B cell (primary cell): ENCODE results near the gene WDFY4. TPM values are rescaled to one million over a fixed set of nuclear protein-coding genes. Genes with fewer than 3 reads are reported as not detected.

ENCODE experiments used
- ATAC-seq: fragments of 200-7000 bp; cut with Tn5 transposase; one replicate; pipeline ENCODE4 v1.10.0; 2021; ENCODE audit warnings: low read depth, mild to moderate bottlenecking, moderate number of reproducible peaks, moderate library complexity
- CTCF ChIA-PET: fragments of 350-600 bp; sonication (Branson Sonifier 250); formaldehyde crosslinking; loops from one replicate; lab custom pipeline; 2021; ENCODE audit warnings: antibody characterized with exemption, inconsistent platforms; lab: Charles Lee
- POLR2A ChIA-PET: fragments of 350-600 bp; sonication (Branson Sonifier 250); formaldehyde crosslinking; loops from one replicate; lab custom pipeline; 2021; ENCODE audit warnings: antibody characterized with exemption; lab: Charles Lee
- DNase-seq: peaks from one replicate; pipeline ENCODE4 v3.0.0; 2013
- H2AFZ ChIP-seq: 2 replicates; pipeline ENCODE4 v1.6.1; 2012; ENCODE audit warnings: mild to moderate bottlenecking, low read depth, low read length; ENCODE audit not compliant: insufficient read depth, poor library complexity, severe bottlenecking
- H3K27ac ChIP-seq, 2 donors: 1 replicate in 1 of 2; 2 replicates in 1 of 2; pipeline ENCODE4 v1.5.1; 2012 to 2013; ENCODE audit warnings: low read length in 2 of 2, mild to moderate bottlenecking in 2 of 2, moderate library complexity in 1 of 2
- H3K27me3 ChIP-seq, 4 experiments: fragments of 200-600 bp in 1 of 4; sonication (generic) in 1 of 4; replicated peaks in 1 of 4; 1 replicate in 2 of 4; 2 replicates in 2 of 4; pipeline versions ENCODE4 v1.6.1 to v1.7.0; 2013 to 2016; ENCODE audit warnings: low read length in 3 of 4, mild to moderate bottlenecking in 2 of 4, mixed read lengths in 1 of 4, moderate library complexity in 1 of 4; ENCODE audit not compliant: insufficient read depth in 4 of 4, control insufficient read depth in 3 of 4; ENCODE audit errors: control extremely low read depth in 1 of 4
- H3K36me3 ChIP-seq, 2 experiments: replicated peaks in 1 of 2; 1 replicate in 1 of 2; 2 replicates in 1 of 2; pipeline versions ENCODE4 v1.6.1 to v1.7.1; 2013; ENCODE audit warnings: low read length in 1 of 2; ENCODE audit not compliant: insufficient read depth in 2 of 2, control insufficient read depth in 1 of 2; ENCODE audit errors: control extremely low read depth in 1 of 2, extremely low read depth in 1 of 2
- H3K4me1 ChIP-seq, 2 donors: fragments of 200-600 bp in 1 of 2; sonication (generic) in 1 of 2; 1 replicate in 1 of 2; 2 replicates in 1 of 2; pipeline versions ENCODE4 v1.5.1 to v1.6.1; 2013 to 2017; ENCODE audit warnings: low read length in 2 of 2; ENCODE audit not compliant: control insufficient read depth in 2 of 2, insufficient read depth in 2 of 2
- H3K4me2 ChIP-seq: replicated peaks from 2 replicates; pipeline ENCODE3; 2012; ENCODE audit warnings: mild to moderate bottlenecking, low read depth, low read length; ENCODE audit not compliant: poor library complexity, severe bottlenecking
- H3K4me3 ChIP-seq, 5 experiments: fragments of 200-600 bp in 1 of 5; sonication (generic) in 1 of 5; 1 replicate in 3 of 5; 2 replicates in 2 of 5; pipeline versions ENCODE4 v1.5.1 to v1.7.0; 2011 to 2016; ENCODE audit warnings: low read length in 4 of 5, mild to moderate bottlenecking in 4 of 5, low read depth in 2 of 5, control low read depth in 1 of 5, moderate library complexity in 1 of 5; ENCODE audit not compliant: insufficient read depth in 1 of 5; ENCODE audit errors: control extremely low read depth in 1 of 5, extremely low read depth in 1 of 5
- H3K79me2 ChIP-seq: fragments of 200-600 bp; sonication (generic); one replicate; pipeline ENCODE4 v1.6.0; 2016; ENCODE audit warnings: low read length; ENCODE audit not compliant: control insufficient read depth, insufficient read depth
- H3K9ac ChIP-seq: fragments of 200-600 bp; sonication (generic); 2 replicates; pipeline ENCODE4 v1.6.1; 2017; ENCODE audit warnings: mild to moderate bottlenecking, low read length, moderate library complexity
- H3K9me3 ChIP-seq, 3 donors: one replicate each; pipeline versions ENCODE4 v1.6.1 to v1.7.1; 2013; ENCODE audit warnings: low read length in 2 of 3; ENCODE audit not compliant: control insufficient read depth in 2 of 3, insufficient read depth in 1 of 3; ENCODE audit errors: control extremely low read depth in 1 of 3
- H4K20me1 ChIP-seq: 2 replicates; pipeline ENCODE4 v1.6.0; 2012; ENCODE audit warnings: mild to moderate bottlenecking, low read length; ENCODE audit not compliant: insufficient read depth, control insufficient read depth, poor library complexity, severe bottlenecking
- H3K27ac Mint-ChIP-seq: one replicate; pipeline ENCODE4 v1.8.0; 2021; ENCODE audit warnings: mixed read lengths
- H3K27me3 Mint-ChIP-seq: one replicate; pipeline ENCODE4 v1.8.0; 2021; ENCODE audit warnings: mixed read lengths
- H3K4me1 Mint-ChIP-seq: one replicate; pipeline ENCODE4 v1.8.0; 2021; ENCODE audit warnings: mixed read lengths
- H3K4me3 Mint-ChIP-seq: one replicate; pipeline ENCODE4 v1.8.0; 2021; ENCODE audit warnings: mixed read lengths
- H3K9me3 Mint-ChIP-seq: one replicate; pipeline ENCODE4 v1.8.0; 2022; ENCODE audit warnings: mixed read lengths; ENCODE audit not compliant: insufficient read depth
- CTCF ChIP-seq: fragments of 200-600 bp; IDR thresholded peaks from one replicate; pipeline ENCODE4 v1.8.0; 2022; ENCODE audit warnings: antibody characterized with exemption, mild to moderate bottlenecking
- EZH2 ChIP-seq: IDR thresholded peaks from 2 replicates; pipeline ENCODE4 v1.6.1; 2012; ENCODE audit warnings: borderline replicate concordance, low read depth, mild to moderate bottlenecking, moderate library complexity, low read length; ENCODE audit not compliant: insufficient read depth, poor library complexity, severe bottlenecking
- WGBS: methylation state at CpG from one replicate; pipeline ENCODE4 v1.1.5; 2013; ENCODE audit warnings: missing lambda C conversion rate; ENCODE audit not compliant: insufficient coverage; 5-methylcytosine and 5-hydroxymethylcytosine counted together
- intact Hi-C: fragments of 100-400 bp; cut with micrococcal nuclease; formaldehyde crosslinking; loops from one replicate; pipeline ENCODE4 v1.10.0; 2022
- polyA plus RNA-seq: library from polyadenylated mRNA; depleted of rRNA; stranded (reverse); fragments of >200 nt; gene quantifications from 2 replicates; pipeline ENCODE4 v1.2.3, GENCODE V29; 2012
- total RNA-seq, 2 donors: library from RNA; stranded (reverse); fragments of 120-200 nt in 1 of 2; gene quantifications; 1 replicate in 1 of 2; 2 replicates in 1 of 2; pipeline versions ENCODE4 v1.2.3 to v1.2.4, GENCODE V29; 2013 to 2022

Gene WDFY4
- total and polyA plus RNA-seq, 2 donors (not counting 1 experiment from before 2014, with no cell fraction given): 262 to 560 TPM

DNA sequence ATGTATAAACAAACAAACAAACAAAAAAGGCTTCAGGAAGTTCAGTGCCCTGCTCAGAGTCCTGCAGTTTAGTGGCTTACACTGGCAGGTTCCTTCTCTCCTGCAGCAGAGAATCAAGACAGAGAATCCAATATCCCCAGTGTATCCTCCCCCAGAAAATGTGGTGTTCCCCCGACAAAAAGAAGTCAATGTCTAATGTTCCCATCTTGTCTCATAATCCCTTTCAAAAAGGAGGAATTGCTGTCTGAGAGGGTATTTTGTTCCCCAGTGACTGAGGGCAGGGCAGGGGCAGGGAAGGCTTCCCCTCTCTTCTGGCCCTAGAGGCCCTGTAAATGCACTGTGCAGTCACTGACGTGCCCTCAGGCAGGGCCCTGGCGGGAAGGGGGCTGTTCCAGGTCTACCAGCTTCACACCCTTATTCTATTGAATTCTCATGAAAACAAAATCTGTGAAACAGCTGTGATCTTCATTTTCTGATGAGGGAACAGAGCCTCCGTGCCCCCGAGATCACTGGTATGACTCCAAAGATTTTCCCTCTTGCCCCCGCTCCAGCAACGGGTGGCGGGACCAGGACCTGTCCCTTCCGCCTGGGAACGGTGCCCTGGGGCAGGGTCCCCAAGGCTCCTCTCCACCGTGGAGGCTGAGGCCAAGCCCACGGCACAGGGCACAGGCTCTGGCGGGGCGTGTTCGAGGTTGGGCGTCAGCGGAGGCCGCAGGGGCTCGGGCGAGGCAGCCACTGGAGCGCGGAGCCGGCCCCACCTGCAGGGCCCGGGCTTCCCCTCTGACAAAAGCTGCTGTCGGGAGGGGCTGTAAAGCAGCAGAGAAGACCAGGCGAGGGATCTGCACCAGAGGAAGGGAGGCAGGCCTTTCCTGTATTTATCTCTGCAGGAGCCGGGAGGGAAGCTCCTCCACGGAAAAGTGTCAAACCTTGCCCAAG, 13.4 kb upstream of the WDFY4 start:
- Histone ChIP-seq H3K36me3 (no peaks in the 10 kb centered on the region), H4K20me1 (no peaks in the 10 kb centered on the region), H3K9ac (peak overlapping the region; percentile 69), H3K9me3 (peaks cover 0 to 11% (median 0%) of the 10 kb centered on the region in 3 donors), H3K4me1 (peaks cover 70 to 75% of the 10 kb centered on the region in 2 donors), H3K79me2 (peaks cover 10% of the 10 kb centered on the region), H3K4me2 (peak overlapping the region; percentile 72), H3K4me3 (peak overlapping the region in 4 of 5 experiments; percentile 13 to 61 (median 38)), H3K27me3 (no peaks in the 10 kb centered on the region), H3K27ac (peak overlapping the region; percentile 99 to 100), H2AFZ (peak overlapping the region; percentile 39)
- DNase-seq (peak; percentile 95), ATAC-seq (peak; percentile 70)
- ChIA-PET POLR2A (interaction anchor here (0.9 to 8.4 kb wide), 12 partner anchors 9 to 133 kb away, joined by 3 to 263 read pairs (median 6); partner anchors contain the start of gene WDFY4), CTCF (interaction anchor here (0.7 to 3.4 kb wide), 11 partner anchors 9 to 133 kb away, joined by 3 to 53 read pairs (median 3); partner anchors contain the start of gene WDFY4)
- Mint-ChIP-seq H3K27me3 (no peaks in the 10 kb centered on the region), H3K27ac (peak overlapping the region; percentile 97), H3K4me1 (peaks cover 66% of the 10 kb centered on the region), H3K4me3 (peak overlapping the region; percentile 91), H3K9me3 (no peaks in the 10 kb centered on the region)
- WGBS: 12% methylated on average over 27 of the region's 28 CpGs
- intact Hi-C loops: loop anchor here (5.0 kb wide), 1 partner anchor 1951 kb away; the partner anchor contains the start of gene SGMS1
- TF ChIP-seq EZH2: no peak
- TF ChIP-seq CTCF: no peak
